HG03575 (cell line): ENCODE results near the gene TAPT1.
"Not testable (repeated sequence)": the region's sequence is repeated elsewhere in the genome, so short reads cannot be mapped to it uniquely, and the experiment has no call there.

Experiments
- ATAC-seq: cut with Tn5 transposase; IDR thresholded peaks from one replicate; pipeline ENCODE4 v1.9.1; 2021; ENCODE audit not compliant: unreplicated experiment, insufficient number of reproducible peaks, low FRiP score; ENCODE audit errors: extremely low read depth

Gene TAPT1

GRCh38 chr4:16225863-16226815 is at the start of gene TAPT1:
TAPT1 (minus strand) TSS chr4:16226471; CDS start chr4:16226457, 14 bp downstream.
- peak; percentile 30 for ATAC-seq

GRCh38 chr4:16271411-16271810 is 45.1 kb upstream of the TAPT1 start:
- ATAC-seq: no peak

GRCh38 chr4:16270454-16271328 is 44.4 kb upstream of the TAPT1 start:
- ATAC-seq: no peak

- ATAC-seq: not testable (repeated sequence)
These were observed 43.6 kb upstream of the TAPT1 start for GRCh38 chr4:16269742-16270453.

GRCh38 chr4:16269240-16269639 is 43.0 kb upstream of the TAPT1 start:
- no peak for ATAC-seq

- ATAC-seq: no peak
These were observed 42.0 kb upstream of the TAPT1 start for GRCh38 chr4:16268290-16268689.

- ATAC-seq: no peak
These were observed 41.4 kb upstream of the TAPT1 start for GRCh38 chr4:16267639-16268038.

GRCh38 chr4:16265820-16266219 is 39.5 kb upstream of the TAPT1 start:
- ATAC-seq: no peak

- no peak for ATAC-seq
These were observed 38.5 kb upstream of the TAPT1 start for GRCh38 chr4:16264798-16265197.

GRCh38 chr4:16263056-16263455 is 36.8 kb upstream of the TAPT1 start:
- no peak for ATAC-seq

- ATAC-seq: no peak
These were observed 35.9 kb upstream of the TAPT1 start for GRCh38 chr4:16262188-16262587.

- ATAC-seq: no peak
These were observed 35.1 kb upstream of the TAPT1 start for GRCh38 chr4:16261313-16261878.

GRCh38 chr4:16259889-16260246 is 33.6 kb upstream of the TAPT1 start:
- no peak for ATAC-seq

GRCh38 chr4:16259241-16259888 is 33.1 kb upstream of the TAPT1 start:
- ATAC-seq: no peak

- ATAC-seq: no peak
These were observed 31.3 kb upstream of the TAPT1 start for GRCh38 chr4:16257611-16258010.

GRCh38 chr4:16256343-16256742 is 30.1 kb upstream of the TAPT1 start:
- no peak for ATAC-seq

GRCh38 chr4:16255730-16256129 is 29.5 kb upstream of the TAPT1 start:
- no peak for ATAC-seq

GRCh38 chr4:16253127-16253960 is 27.1 kb upstream of the TAPT1 start:
- no peak for ATAC-seq
